Measurements from ENCODE around the gene MAGIX. TPM values are rescaled to one million over a fixed set of nuclear protein-coding genes. Genes with fewer than 3 reads are reported as not detected.

Gene MAGIX
- total and polyA plus RNA-seq, 9 donors = 0.32 to 22.5 (median 1.7) TPM

GRCh38 chrX:49210406-49210805 is 47.8 kb downstream of the MAGIX start:
- intact Hi-C loops (cut with DNase I) = no loop called here
- H3K27ac ChIP-seq = no peak overlapping the region
- H3K27me3 ChIP-seq = no peaks in the 10 kb centered on the region
- no peak overlapping the region for H3K4me3 ChIP-seq
- H3K4me1 ChIP-seq (ENCODE audit: insufficient read depth) = no peaks in the 10 kb centered on the region
- H3K9me3 ChIP-seq = no peaks in the 10 kb centered on the region
- WGBS, 3 donors = 62 to 71% (median 63%) methylated on average over 8 of the region's 8 CpGs
- no peak for DNase-seq
- TF ChIP-seq EP300 (IDR thresholded peaks at IDR 0.05) = no peak
- TF ChIP-seq CTCF (IDR thresholded peaks at IDR 0.05) = no peak
- TF ChIP-seq POLR2A (IDR thresholded peaks at IDR 0.05) = no peak
- H3K36me3 ChIP-seq = no peaks in the 10 kb centered on the region

GRCh38 chrX:49211074-49211473 is 48.5 kb downstream of the MAGIX start:
- Histone ChIP-seq H3K9me3 (no peaks in the 10 kb centered on the region), H3K4me1 (ENCODE audit: insufficient read depth) (no peaks in the 10 kb centered on the region), H3K27me3 (no peaks in the 10 kb centered on the region), H3K36me3 (no peaks in the 10 kb centered on the region), H3K4me3 (no peak overlapping the region), H3K27ac (no peak overlapping the region)
- 70 to 76% (median 75%) methylated on average over 9 of the region's 9 CpGs for WGBS, 3 donors
- TF ChIP-seq CTCF (IDR thresholded peaks at IDR 0.05) (no peak), POLR2A (IDR thresholded peaks at IDR 0.05) (no peak), EP300 (IDR thresholded peaks at IDR 0.05) (no peak)
- intact Hi-C loops (cut with DNase I) = no loop called here
- no peak for DNase-seq

DNA sequence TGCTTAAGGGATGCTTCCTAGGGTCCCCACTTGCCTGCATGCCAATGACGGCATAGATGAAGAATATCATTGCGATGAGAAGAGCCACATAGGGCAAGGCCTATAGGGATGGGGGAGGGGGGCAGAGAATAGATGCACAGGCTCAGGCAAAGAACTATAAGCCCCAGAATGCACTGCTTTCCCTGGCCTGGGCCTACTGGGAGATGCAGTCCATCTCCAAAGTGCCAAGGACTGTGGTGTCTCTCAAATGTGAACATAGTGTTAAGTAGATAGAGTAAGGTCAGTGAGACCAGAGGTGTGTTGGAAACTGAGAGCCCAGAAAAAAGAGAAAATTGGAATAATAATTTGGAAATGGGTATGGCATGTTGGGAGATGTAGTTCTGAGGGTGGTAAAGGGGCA is 49.7 kb downstream of the MAGIX start:
- Histone ChIP-seq H3K9me3 (no peaks in the 10 kb centered on the region), H3K4me3 (no peak overlapping the region), H3K27ac (no peak overlapping the region), H3K4me1 (ENCODE audit: insufficient read depth) (no peaks in the 10 kb centered on the region), H3K27me3 (no peaks in the 10 kb centered on the region), H3K36me3 (no peaks in the 10 kb centered on the region)
- intact Hi-C loops (cut with DNase I) = no loop called here
- DNase-seq = no peak
- 85 to 91% (median 90%) methylated on average over 2 of the region's 2 CpGs for WGBS, 3 donors
- TF ChIP-seq EP300 (IDR thresholded peaks at IDR 0.05) = no peak
- TF ChIP-seq POLR2A (IDR thresholded peaks at IDR 0.05) = no peak
- TF ChIP-seq CTCF (IDR thresholded peaks at IDR 0.05) = no peak

DNA sequence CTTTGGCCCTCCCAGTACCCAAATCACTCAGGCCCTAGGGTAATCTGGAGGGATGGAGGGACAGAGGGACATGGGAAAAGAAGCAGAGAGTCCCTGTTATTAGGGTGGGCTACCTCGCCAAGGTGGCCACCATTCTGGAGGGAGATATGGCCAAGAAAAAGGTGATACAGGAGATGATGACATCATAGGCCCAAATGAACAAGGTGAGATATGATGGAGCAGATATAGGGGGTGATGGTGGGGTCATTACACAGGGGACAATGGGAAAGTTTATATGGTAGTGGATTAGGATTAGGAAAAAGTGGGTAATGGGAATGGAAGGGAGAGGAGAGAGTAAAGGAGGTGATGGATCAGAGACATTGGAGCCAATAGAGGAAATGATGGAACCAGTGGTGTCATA is 50.3 kb downstream of the MAGIX start:
- Histone ChIP-seq H3K4me1 (ENCODE audit: insufficient read depth) (no peaks in the 10 kb centered on the region), H3K36me3 (no peaks in the 10 kb centered on the region), H3K27ac (no peak overlapping the region), H3K9me3 (peaks cover 0 to 1% of the 10 kb centered on the region in 2 donors), H3K27me3 (no peaks in the 10 kb centered on the region), H3K4me3 (no peak overlapping the region)
- intact Hi-C loops (cut with DNase I) = no loop called here
- TF ChIP-seq POLR2A (IDR thresholded peaks at IDR 0.05) (no peak), CTCF (IDR thresholded peaks at IDR 0.05) (no peak), EP300 (IDR thresholded peaks at IDR 0.05) (no peak)
- no peak for DNase-seq
- whole genome bisulfite sequencing, 3 donors = 48 to 68% (median 49%) methylated on average over 1 of the region's 1 CpG

DNA sequence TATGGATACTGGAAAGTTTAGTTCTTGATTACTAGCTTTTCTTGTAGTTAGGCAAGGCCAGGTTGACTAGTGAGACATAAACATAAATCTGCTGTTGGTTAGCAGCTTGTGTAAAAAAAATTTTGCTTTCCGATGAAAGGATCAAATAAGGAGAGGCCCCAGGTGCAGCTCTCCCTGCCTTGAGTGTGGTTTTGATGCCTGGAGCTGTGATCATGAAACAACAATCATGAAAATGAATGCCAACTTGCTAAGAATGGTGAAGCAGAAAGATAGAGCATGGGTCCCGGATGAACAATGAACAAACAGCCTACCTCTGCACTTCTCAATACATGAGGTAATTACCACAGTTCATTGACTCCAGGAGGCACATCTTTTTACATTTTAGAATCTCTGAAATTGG is 51.9 kb downstream of the MAGIX start:
- Histone ChIP-seq H3K4me1 (ENCODE audit: insufficient read depth) (no peaks in the 10 kb centered on the region), H3K9me3 (peaks cover 0 to 5% of the 10 kb centered on the region in 2 donors), H3K36me3 (no peaks in the 10 kb centered on the region), H3K4me3 (no peak overlapping the region), H3K27me3 (no peaks in the 10 kb centered on the region), H3K27ac (no peak overlapping the region)
- WGBS, 3 donors = 61 to 76% (median 71%) methylated on average over 2 of the region's 2 CpGs
- intact Hi-C loops (cut with DNase I) = no loop called here
- no peak for DNase-seq
- no peak for TF ChIP-seq CTCF (IDR thresholded peaks at IDR 0.05)
- no peak for TF ChIP-seq POLR2A (IDR thresholded peaks at IDR 0.05)
- TF ChIP-seq EP300 (IDR thresholded peaks at IDR 0.05) = no peak
